Epithelial cell of proximal tubule (primary cell): ENCODE results near the gene KCNJ11. TPM values are rescaled to one million over a fixed set of nuclear protein-coding genes. Genes with fewer than 3 reads are reported as not detected.
A peak's percentile ranks its signal among the peaks of the same experiment; 100 is the strongest.

ENCODE experiments used
- DNase-seq: peaks from one replicate; pipeline ENCODE4 v3.0.0-alpha.2; 2011; ENCODE audit warnings: low read depth
- H3K4me3 ChIP-seq: 2 replicates; pipeline ENCODE4 v1.5.1; 2011; ENCODE audit warnings: low read depth, mild to moderate bottlenecking, low read length
- total RNA-seq: library from RNA; depleted of rRNA; stranded (reverse); fragments of >200 nt; gene quantifications from 2 replicates; pipeline ENCODE4 v1.2.3, GENCODE V29; 2015
- TF ChIP-seq, protein P1 (sequence below): conservative IDR thresholded peaks from 2 replicates; pipeline ENCODE4 v1.5.1; 2012; ENCODE audit warnings: low read depth, mild to moderate bottlenecking, low read length

Gene KCNJ11
- total RNA-seq, 1 donor from 2014 or later, result 0.63 TPM

DNA sequence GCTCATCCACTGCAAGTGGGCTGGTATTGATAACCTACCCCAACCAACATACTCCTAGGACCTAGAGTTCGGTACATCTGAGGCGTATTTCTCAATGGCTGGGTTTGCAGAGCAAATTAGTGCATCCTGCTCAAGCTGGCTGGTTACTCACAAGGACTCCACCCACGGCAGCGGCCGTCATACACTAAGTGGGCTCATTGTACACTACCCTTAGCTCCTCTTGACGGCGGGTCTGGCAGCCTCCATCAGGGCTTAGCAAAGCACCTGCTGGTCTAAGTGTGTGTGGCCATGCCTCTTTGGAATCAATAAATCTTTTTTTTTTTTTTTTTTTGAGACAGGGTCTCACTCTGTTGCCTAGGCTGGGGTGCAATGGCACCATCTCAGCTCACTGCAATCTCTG lies 20.2 kb upstream of the KCNJ11 start:
- H3K4me3 ChIP-seq, result no peak overlapping the region
- DNase-seq, result no peak
- TF ChIP-seq, protein P1, sequence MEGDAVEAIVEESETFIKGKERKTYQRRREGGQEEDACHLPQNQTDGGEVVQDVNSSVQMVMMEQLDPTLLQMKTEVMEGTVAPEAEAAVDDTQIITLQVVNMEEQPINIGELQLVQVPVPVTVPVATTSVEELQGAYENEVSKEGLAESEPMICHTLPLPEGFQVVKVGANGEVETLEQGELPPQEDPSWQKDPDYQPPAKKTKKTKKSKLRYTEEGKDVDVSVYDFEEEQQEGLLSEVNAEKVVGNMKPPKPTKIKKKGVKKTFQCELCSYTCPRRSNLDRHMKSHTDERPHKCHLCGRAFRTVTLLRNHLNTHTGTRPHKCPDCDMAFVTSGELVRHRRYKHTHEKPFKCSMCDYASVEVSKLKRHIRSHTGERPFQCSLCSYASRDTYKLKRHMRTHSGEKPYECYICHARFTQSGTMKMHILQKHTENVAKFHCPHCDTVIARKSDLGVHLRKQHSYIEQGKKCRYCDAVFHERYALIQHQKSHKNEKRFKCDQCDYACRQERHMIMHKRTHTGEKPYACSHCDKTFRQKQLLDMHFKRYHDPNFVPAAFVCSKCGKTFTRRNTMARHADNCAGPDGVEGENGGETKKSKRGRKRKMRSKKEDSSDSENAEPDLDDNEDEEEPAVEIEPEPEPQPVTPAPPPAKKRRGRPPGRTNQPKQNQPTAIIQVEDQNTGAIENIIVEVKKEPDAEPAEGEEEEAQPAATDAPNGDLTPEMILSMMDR, result no peak

DNA sequence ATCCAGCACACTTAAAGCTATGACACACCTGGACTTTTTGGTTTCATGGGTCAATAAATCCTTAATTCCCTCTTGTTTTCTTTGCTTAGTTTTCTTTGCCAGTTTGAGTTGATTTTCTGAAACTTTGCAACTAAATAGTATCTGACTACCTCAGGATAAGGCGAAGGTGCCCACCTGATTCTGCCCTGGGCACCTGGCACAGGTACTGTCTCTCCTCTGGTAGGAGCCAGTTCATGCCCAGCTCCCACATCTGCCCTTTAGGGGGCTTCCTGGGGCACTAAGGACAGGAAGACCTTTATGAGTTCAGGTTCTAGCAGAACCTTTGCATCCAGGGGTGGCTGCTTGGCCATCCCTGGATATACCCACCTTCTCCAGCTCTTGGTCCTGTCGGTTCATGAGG lies 19.6 kb upstream of the KCNJ11 start:
- no peak overlapping the region for H3K4me3 ChIP-seq
- no peak for DNase-seq
- TF ChIP-seq, protein P1, result no peak

DNA sequence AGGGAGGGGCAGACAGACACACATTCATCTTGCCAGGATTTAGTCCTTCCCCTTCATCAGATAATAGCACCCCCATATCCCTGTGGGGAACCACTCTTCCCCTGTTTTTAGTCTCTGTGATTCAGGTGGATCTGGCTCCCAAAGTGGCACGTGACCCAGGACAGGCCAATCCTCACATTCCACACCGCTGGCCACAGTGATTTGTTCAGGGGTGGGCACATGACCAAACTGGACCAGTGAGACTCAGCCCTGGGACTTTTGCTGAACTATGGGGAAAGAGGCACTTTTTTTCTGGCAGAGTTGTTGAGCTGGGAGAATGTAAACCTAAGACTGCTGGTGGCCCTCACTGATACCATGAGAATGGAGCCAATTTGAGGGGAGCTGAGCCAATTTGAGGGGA lies 19.1 kb upstream of the KCNJ11 start:
- no peak for DNase-seq
- H3K4me3 ChIP-seq, result no peak overlapping the region
- TF ChIP-seq, protein P1, result no peak

DNA sequence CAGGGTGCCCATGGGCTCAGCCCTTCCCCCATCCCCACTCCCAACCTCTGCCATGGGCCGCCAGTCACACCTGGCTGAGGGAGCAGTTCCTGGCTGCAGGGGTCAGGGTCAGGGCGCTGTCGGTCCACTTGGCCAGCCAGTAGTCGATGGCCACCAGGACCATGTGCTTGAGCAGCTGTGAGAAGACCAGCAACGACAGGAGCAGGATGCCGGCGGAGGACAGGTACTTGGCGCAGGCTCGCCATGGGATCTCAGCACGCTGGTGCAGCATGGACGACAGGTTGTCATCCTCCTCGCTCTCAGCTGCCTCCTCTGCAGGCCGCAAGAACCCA lies 18.3 kb upstream of the KCNJ11 start:
- no peak for DNase-seq
- no peak overlapping the region for H3K4me3 ChIP-seq
- TF ChIP-seq, protein P1, result no peak

DNA sequence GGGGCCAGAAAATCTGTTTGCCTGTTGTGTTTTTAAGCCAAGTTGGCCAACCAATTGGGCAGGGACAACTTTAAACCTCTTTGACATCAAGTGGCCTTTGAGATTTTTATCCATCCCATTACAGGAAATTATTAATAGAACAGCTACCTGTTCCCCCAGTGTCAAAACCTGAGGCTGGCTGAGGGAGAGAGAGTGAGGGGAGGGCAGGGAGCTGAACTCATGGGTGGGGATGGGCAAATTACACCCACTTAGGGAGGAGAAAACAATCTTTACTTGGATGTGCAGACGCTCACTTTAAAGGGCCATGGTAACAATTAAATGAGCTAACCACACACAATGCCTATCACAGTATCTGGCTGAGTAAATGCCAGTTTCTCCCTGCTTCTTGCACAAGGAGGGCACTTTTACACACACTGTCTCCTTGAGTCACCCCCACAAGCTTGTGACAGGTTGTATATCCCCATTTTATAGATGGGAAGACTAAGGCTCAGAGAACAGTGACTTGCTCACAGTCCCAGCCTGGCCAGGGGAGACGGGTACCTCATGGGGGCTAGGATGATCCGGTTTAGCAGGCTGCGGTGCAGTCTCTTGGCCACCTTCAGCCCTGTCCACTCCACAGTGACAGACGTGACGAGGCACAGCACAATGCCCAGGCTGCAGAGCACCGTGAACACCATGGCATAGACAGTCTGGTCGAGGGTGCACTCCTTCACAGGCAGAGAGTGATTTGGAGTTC lies 17.8 kb upstream of the KCNJ11 start:
- no peak overlapping the region for H3K4me3 ChIP-seq
- TF ChIP-seq, protein P1, result no peak
- no peak for DNase-seq

DNA sequence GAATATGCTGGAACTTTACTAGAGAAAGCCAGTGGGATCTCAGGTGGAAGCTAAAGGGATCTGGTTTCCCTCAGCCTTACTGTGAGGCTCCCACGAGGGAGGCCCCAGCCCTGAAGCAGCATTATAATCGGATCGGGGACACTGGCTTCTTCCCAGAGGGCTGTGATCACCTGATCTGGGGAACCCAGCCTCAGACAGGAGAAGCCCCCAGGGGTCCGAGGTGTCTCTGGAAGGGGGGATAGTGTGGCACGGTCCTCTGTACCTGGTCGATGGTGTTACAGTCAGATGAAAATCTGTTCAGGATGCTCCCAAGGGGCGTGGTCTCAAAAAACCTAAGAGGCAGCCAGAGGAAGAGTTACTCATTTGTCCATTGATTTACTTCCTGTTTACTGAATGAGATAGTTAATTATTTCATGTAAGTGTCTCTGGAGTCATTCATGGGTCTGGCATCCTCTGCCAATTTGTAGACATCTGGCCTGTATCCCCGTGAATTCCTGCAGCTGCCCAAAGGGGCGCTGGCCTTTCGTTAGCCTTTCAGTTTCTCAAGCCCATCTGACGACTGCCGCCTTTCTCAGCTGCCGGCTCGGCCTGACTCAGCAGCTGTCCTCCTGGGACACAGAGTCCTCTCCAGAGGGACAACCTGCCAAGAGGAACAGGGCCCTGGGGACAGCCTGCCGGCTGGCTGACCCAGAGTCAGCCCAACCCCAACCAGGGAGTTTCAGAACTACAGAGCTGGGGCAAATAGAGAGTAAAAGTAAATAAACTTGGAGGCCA lies 17.0 kb upstream of the KCNJ11 start:
- TF ChIP-seq, protein P1, result peak; percentile 41
- H3K4me3 ChIP-seq, result no peak overlapping the region
- peak; percentile 56 for DNase-seq
